HG03439 (cell line): Measurements from ENCODE around the gene NHLRC4.
A peak's percentile ranks its signal among the peaks of the same experiment; 100 is the strongest.

Experiments
- ATAC-seq: cut with Tn5 transposase; IDR thresholded peaks from one replicate; pipeline ENCODE4 v1.9.1; 2021; ENCODE audit warnings: mild to moderate bottlenecking, moderate library complexity; ENCODE audit not compliant: unreplicated experiment

The NHLRC4 gene

GRCh38 chr16:582614-583331 lies 16.0 kb downstream of the NHLRC4 start:
- ATAC-seq = no peak

GRCh38 chr16:583470-583814 lies 16.6 kb downstream of the NHLRC4 start:
- no peak for ATAC-seq

- ATAC-seq = no peak
Measured at GRCh38 chr16:583815-584591, 17.2 kb downstream of the NHLRC4 start.

GRCh38 chr16:585351-585750 lies 18.5 kb downstream of the NHLRC4 start:
- ATAC-seq = no peak

GRCh38 chr16:586047-586644 lies 19.3 kb downstream of the NHLRC4 start:
- no peak for ATAC-seq

GRCh38 chr16:586645-587590 lies 20.1 kb downstream of the NHLRC4 start:
- no peak for ATAC-seq

GRCh38 chr16:588639-588888 lies 21.8 kb downstream of the NHLRC4 start:
- no peak for ATAC-seq

GRCh38 chr16:588889-589657 lies 22.3 kb downstream of the NHLRC4 start:
- peak; percentile 77 for ATAC-seq

- ATAC-seq = peak; percentile 63
Measured at GRCh38 chr16:589658-590187, 22.9 kb downstream of the NHLRC4 start, which contains the start of gene RAB40C. RAB40C (plus strand) TSS chr16:590066; CDS start chr16:590292, 226 bp downstream.

- ATAC-seq = no peak
Measured at GRCh38 chr16:590188-590814, 23.5 kb downstream of the NHLRC4 start.

GRCh38 chr16:590815-591200 lies 24.0 kb downstream of the NHLRC4 start:
- no peak for ATAC-seq

GRCh38 chr16:591231-591630 lies 24.4 kb downstream of the NHLRC4 start:
- ATAC-seq = no peak

- ATAC-seq = no peak
Measured at GRCh38 chr16:591892-592517, 25.2 kb downstream of the NHLRC4 start.

GRCh38 chr16:592518-593306 lies 25.9 kb downstream of the NHLRC4 start:
- no peak for ATAC-seq

- no peak for ATAC-seq
Measured at GRCh38 chr16:593406-593805, 26.6 kb downstream of the NHLRC4 start.

GRCh38 chr16:593807-594206 lies 27.0 kb downstream of the NHLRC4 start:
- ATAC-seq = no peak

- ATAC-seq = no peak
Measured at GRCh38 chr16:595094-595528, 28.3 kb downstream of the NHLRC4 start.

- no peak for ATAC-seq
Measured at GRCh38 chr16:595942-596735, 29.3 kb downstream of the NHLRC4 start.
